HG02798 (cell line): ENCODE data around the gene PCIF1.
"Not testable (repeated sequence)": the region's sequence is repeated elsewhere in the genome, so short reads cannot be mapped to it uniquely, and the experiment has no call there.

ENCODE experiments used
- ATAC-seq: cut with Tn5 transposase; IDR thresholded peaks from one replicate; pipeline ENCODE4 v1.9.1; 2021; ENCODE audit warnings: mild to moderate bottlenecking; ENCODE audit not compliant: unreplicated experiment, poor library complexity

Gene PCIF1

DNA sequence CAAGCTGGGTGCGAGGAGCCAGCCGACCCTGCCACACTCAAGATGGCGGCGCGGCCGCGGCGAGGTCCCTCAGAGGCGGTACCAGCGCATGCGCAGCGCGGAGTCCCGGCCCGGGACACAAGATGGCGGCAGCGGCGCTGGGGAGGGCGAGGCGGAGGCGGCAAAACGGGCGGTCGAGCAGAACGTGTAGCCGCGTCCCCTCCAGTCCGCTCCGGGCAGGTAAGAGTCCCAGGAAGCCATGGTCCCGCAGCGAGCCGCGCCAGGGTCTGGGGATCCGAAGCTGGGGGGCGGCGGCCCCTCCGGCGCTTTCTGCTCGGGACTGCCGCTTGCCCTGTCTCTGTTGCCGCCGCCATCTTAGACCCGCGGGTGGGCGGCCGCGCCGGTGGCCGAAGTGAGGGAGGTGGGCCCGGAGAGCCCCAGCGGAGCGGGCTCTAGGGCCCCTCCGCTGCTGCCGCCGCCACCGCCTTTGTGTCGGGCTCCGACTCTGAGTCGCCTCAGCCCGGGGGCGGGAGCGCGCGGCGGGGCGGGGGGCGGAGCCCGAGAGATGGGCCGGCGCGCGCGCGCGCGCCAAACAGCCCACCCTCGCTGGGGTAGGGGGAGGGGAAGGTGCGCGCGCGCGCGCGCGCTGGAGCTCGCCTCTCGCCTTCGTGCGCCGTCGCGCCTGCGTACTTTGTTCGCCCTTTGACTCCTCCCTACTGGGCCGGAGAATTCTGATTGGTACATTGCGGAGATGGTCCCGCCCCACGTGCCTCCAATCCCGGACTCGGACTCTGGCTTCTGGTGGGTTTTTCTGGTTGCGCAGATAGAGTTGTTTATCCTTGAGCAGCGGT is at the start of gene PCIF1:
Gene PCIF1 (plus strand): TSS at position 98 of the 830 bp plus-strand sequence. CDS start 4,317 bp downstream, outside the sequence.
- peak; percentile 85 for ATAC-seq

DNA sequence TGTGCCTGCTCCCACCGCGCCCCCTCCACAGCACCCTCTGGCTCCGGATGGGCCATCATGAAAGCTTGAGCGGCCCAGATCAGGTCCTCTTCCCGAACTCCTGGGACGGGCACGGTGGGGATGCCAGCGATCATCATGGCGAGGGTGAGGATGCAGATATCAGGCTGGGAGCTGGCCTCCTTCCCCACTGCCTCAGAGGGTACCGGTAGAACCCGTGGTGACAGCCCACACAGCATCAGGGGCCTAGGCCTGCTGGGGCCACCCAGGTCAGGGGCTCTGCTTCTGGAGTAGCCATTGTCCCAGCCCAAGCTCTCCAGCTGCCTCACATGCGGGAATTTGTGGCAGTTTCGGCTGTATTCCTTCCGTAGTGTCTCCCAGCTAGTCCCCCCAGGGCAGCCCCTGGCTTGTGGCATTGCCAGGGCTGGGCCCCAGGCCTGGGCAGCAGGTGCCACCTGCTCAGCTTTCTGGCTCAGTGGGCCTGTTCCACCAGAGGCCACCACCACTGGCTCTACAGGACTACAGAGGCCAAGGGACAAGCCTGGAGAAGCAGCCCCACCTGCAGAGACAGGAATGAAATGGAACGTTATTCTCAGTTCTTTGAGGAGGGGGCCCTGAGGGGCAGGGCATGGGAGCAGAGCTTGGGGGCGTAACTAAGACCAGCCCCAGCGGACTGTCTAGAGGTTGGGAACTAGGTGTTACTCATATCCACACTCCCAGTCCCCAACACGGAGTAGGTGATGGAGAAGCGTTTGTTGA is 47.7 kb upstream of the PCIF1 start:
- ATAC-seq = no peak

GRCh38 chr20:45887346-45887715 is 47.2 kb upstream of the PCIF1 start, which contains the start of gene SPATA25:
SPATA25 (minus strand) TSS chr20:45887622; CDS start chr20:45887590, 32 bp downstream.
- no peak for ATAC-seq

- ATAC-seq = no peak
Measured at GRCh38 chr20:45888681-45889080, 45.8 kb upstream of the PCIF1 start.

DNA sequence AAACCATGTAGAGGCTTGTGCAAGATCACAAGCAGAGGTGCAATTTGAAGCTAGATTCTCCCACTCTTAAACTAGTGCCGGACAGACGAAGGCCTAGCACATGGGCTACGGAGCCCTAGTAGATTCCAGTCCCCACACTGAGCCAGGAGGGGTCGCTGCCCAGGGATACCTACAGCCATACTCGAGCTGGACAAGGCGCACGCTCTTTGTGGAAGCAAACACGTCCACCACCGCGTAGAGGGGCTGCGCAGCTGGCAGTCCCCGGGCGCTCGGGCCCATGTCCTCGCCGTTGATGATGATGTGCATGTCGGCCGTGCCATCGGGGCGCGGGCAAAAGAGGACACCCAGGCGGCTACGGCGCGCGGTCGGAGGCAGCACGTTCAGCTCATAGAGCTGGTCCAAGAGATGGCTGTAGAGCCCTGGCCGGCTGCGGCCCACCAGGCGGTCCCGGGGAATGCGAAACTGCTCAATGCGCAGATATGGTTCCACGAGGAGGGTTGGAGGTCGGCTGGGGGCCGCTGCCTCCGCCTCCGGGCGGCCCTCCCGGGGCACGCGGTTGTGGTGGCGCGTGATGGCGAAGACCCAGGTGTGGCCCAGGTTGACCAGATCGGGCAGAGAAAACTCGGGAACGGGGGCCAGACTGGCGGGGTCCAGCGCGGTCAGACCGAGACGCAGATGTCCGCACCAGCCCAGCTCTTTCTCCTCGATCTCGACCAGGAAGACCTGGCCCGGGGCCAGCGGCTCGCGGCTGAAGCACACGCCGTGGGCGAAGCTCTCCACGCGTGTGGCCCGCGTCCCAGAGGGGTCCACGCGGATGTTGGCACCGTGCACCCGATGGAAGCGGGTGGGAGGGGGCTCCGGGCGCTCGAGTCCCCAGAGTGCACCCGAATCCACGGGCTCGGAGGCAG is 44.2 kb upstream of the PCIF1 start:
- ATAC-seq = peak; percentile 6

GRCh38 chr20:45890985-45891983 is 43.2 kb upstream of the PCIF1 start, which contains the start of the genes CTSA and NEURL2:
CTSA (plus strand) TSS chr20:45891335; CDS start chr20:45891569, 234 bp downstream.
NEURL2 (minus strand) TSS chr20:45891208; CDS start chr20:45890991, 217 bp downstream.
- peak; percentile 89 for ATAC-seq

- ATAC-seq = no peak
Measured at GRCh38 chr20:45892049-45892825, 42.2 kb upstream of the PCIF1 start.

GRCh38 chr20:45892828-45893500 is 41.5 kb upstream of the PCIF1 start:
- no peak for ATAC-seq

- ATAC-seq = no peak
Measured at GRCh38 chr20:45893831-45894230, 40.7 kb upstream of the PCIF1 start.

DNA sequence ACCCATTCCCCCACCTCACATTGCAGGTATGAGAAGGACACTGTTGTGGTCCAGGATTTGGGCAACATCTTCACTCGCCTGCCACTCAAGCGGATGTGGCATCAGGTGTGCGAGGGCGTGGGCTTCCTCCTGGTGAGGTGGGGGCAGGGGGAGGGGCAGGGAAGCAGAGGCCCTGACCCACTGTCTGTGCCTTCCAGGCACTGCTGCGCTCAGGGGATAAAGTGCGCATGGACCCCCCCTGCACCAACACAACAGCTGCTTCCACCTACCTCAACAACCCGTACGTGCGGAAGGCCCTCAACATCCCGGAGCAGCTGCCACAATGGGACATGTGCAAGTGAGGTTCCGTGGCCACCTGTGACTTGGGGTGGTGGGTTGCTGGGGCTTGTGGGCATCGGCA is 39.7 kb upstream of the PCIF1 start:
- no peak for ATAC-seq

- no peak for ATAC-seq
Measured at GRCh38 chr20:45896641-45897161, 37.8 kb upstream of the PCIF1 start.

DNA sequence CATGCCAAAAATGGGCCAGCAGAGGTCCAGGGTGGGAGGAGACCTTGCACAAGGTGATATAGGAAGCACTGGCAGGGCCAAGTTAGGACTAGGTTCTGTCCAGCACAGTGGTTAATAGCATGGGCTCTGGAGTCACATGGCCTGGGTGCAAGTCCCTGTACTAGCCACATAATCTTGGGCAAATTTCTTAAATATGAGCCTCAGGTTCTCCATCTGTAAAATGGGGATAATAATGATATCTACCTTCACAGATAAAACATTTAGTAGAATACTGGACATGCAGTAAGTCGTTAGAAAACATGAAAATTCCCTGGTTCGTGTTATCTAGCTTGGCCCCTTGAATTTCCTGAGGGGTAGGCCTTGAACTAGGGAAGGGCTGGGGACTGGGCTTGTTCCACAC is 37.2 kb upstream of the PCIF1 start:
- ATAC-seq = no peak

GRCh38 chr20:45897692-45898091 is 36.8 kb upstream of the PCIF1 start:
- no peak for ATAC-seq

DNA sequence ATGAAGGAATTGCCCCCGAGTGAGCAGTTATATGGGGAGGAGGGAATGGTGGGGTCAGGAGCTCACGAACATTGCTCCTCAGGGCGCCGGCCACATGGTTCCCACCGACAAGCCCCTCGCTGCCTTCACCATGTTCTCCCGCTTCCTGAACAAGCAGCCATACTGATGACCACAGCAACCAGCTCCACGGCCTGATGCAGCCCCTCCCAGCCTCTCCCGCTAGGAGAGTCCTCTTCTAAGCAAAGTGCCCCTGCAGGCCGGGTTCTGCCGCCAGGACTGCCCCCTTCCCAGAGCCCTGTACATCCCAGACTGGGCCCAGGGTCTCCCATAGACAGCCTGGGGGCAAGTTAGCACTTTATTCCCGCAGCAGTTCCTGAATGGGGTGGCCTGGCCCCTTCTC is 36.2 kb upstream of the PCIF1 start:
- no peak for ATAC-seq

GRCh38 chr20:45899046-45899835 is 35.2 kb upstream of the PCIF1 start:
- ATAC-seq = no peak

DNA sequence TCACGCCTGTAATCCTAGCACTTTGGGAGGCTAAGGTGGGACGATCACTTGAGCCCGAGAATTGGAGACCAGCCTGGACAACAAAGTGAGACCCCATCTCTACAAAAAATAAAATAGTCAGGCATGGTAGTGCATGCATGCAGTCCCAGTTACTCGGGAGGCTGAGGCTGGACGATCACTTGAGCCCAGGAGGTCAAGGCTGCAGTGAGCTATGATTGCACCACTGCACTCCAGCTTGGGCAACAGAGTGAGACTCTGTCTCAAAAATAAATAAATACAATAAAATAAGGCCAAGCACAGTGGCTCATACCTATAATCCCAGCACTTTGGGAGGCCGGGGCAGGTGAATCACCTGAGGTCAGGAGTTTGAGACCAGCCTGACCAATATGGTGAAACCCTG is 33.2 kb upstream of the PCIF1 start:
- not testable (repeated sequence) for ATAC-seq

DNA sequence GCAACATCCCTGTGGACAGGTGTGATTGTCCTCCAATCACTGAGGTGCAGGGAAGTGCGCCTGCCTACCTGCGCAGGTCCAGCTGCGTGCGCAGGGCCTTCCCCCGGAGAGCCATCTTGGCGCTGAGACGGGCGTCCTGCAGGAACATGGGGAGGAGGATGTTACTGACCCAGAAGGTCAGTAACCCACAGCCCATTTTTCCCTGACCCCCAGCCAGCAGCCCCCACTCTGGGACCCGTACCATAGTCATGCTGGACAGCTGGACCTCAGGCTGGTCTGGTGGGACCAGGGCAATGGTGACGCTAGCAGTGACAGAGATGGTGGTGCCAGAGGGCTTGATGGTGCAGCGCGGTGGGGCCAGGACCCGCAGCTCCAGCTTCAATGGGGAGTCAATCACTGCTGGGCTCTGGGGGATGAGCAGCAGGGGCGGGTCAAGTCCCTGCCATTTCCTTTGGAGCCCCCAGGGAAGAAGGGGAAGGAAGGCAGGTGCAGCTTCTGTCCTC is 32.2 kb upstream of the PCIF1 start:
- ATAC-seq = no peak
